Erythroblast (primary cell): ENCODE results near the gene PCBP4.

Experiments
- GATA1 ChIP-seq: IDR thresholded peaks from 2 replicates; pipeline ENCODE4 v1.6.1; 2011; ENCODE audit warnings: low read depth, mild to moderate bottlenecking, control low read depth, low read length, moderate library complexity
- POLR2A ChIP-seq: IDR thresholded peaks from 2 replicates; pipeline ENCODE4 v1.6.1; 2011; ENCODE audit warnings: mild to moderate bottlenecking, low read length

DNA sequence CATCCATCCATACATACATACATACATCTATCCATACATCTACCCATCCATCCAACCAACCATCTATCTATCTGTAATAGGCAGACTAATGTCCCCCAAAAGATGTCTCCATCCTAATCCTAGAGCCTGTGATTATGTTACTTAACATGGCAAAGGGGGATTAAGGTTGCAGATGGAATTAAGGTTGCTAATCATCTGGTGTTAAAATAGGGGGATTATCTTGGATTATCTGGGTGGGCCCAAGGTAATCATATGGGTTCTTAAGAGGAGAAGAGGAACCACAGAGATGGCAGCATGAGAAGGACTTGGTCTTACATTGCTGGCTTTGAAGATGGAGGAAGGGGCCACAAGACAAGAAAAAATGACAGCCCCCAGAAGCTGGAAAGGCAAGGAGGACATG lies 43.2 kb upstream of the PCBP4 start:
- TF ChIP-seq POLR2A (no peak), GATA1 (no peak)
